ENCODE measurements around the gene MMD.

DNA sequence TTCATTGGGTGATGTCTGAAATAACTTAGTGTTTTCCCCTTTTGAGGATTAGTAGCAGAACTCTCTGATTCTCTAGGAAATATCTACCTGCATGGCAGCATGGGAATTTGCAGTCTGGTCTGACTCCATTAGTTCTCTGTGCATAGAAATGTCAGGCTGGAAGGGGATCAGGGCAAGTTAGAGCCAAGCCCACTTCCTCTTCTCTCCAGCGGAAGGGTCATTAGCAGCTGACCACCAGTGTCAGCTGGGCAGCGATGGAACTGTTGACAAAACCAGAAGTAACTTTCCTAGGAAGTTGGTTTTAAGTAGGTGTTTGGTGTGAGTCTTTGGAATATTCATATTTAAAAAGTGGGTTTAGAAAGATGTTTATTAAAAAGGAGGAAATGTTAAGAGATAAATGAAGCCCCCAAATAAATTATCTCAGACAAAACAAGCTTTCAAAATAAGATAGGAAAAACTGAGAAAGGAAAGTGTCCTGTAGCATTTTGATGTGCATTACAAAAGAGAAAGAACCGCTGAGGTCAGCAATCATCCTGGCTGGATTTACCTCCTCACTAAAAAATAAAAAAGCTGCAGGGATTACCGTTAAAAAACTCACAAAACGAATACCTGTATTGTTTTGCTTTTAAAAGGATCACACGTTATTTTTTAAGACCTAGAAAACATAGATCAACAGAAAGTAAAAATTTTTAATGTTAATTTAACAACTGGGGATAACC lies 32.4 kb upstream of the MMD start:
- TF ChIP-seq TAF1 (IDR thresholded peaks at IDR 0.05; ENCODE audit: low read depth) (no peak), EZH2 (IDR thresholded peaks at IDR 0.05; ENCODE audit: borderline replicate concordance, insufficient read depth, low read length, poor library complexity, severe bottlenecking) (no peak), RAD21 (conservative IDR thresholded peaks at IDR 0.05) (no peak), POLR2AphosphoS5 (IDR thresholded peaks at IDR 0.05) (no peak), SMC3 (conservative IDR thresholded peaks at IDR 0.05; ENCODE audit: poor library complexity) (no peak), MXI1 (conservative IDR thresholded peaks at IDR 0.05; ENCODE audit: poor library complexity, severe bottlenecking) (no peak)
- TF ChIP-seq, protein P1, sequence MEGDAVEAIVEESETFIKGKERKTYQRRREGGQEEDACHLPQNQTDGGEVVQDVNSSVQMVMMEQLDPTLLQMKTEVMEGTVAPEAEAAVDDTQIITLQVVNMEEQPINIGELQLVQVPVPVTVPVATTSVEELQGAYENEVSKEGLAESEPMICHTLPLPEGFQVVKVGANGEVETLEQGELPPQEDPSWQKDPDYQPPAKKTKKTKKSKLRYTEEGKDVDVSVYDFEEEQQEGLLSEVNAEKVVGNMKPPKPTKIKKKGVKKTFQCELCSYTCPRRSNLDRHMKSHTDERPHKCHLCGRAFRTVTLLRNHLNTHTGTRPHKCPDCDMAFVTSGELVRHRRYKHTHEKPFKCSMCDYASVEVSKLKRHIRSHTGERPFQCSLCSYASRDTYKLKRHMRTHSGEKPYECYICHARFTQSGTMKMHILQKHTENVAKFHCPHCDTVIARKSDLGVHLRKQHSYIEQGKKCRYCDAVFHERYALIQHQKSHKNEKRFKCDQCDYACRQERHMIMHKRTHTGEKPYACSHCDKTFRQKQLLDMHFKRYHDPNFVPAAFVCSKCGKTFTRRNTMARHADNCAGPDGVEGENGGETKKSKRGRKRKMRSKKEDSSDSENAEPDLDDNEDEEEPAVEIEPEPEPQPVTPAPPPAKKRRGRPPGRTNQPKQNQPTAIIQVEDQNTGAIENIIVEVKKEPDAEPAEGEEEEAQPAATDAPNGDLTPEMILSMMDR (IDR thresholded peaks at IDR 0.05; ENCODE audit: poor library complexity, severe bottlenecking): no peak
